HG03378 (cell line): ENCODE measurements around the gene ZNF879.

Source experiments
- ATAC-seq: cut with Tn5 transposase; IDR thresholded peaks from one replicate; pipeline ENCODE4 v1.9.1; 2021; ENCODE audit warnings: mild to moderate bottlenecking, moderate library complexity; ENCODE audit not compliant: unreplicated experiment

The ZNF879 gene

GRCh38 chr5:179023528-179024189 is at the start of gene ZNF879:
Gene ZNF879 (plus strand): TSS chr5:179023804. CDS start chr5:179025005, 1,201 bp downstream.
- ATAC-seq: peak; percentile 87

- ATAC-seq: no peak
Observed at GRCh38 chr5:178981381-178981780, 42.2 kb upstream of the ZNF879 start.

GRCh38 chr5:178982941-178983340 is 40.7 kb upstream of the ZNF879 start:
- ATAC-seq: no peak

GRCh38 chr5:178983728-178984127 is 39.9 kb upstream of the ZNF879 start:
- no peak for ATAC-seq

GRCh38 chr5:178984145-178985072 is 39.2 kb upstream of the ZNF879 start:
- ATAC-seq: no peak

GRCh38 chr5:178986326-178986960 is 37.2 kb upstream of the ZNF879 start:
- ATAC-seq: no peak

GRCh38 chr5:178988436-178989220 is 35.0 kb upstream of the ZNF879 start:
- ATAC-seq: no peak

- no peak for ATAC-seq
Observed at GRCh38 chr5:178989311-178989710, 34.3 kb upstream of the ZNF879 start.

GRCh38 chr5:178990491-178990890 is 33.1 kb upstream of the ZNF879 start:
- no peak for ATAC-seq

GRCh38 chr5:178991190-178992145 is 32.1 kb upstream of the ZNF879 start:
- no peak for ATAC-seq

GRCh38 chr5:178992291-178992895 is 31.2 kb upstream of the ZNF879 start:
- no peak for ATAC-seq

GRCh38 chr5:178993236-178993765 is 30.3 kb upstream of the ZNF879 start:
- ATAC-seq: no peak

GRCh38 chr5:178993955-178994579 is 29.5 kb upstream of the ZNF879 start:
- no peak for ATAC-seq

GRCh38 chr5:178994580-178995340 is 28.8 kb upstream of the ZNF879 start, which contains the start of gene GRM6:
Gene GRM6 (minus strand): TSS chr5:178995320. CDS start chr5:178994944, 376 bp downstream.
- ATAC-seq: no peak

GRCh38 chr5:178995341-178995690 is 28.3 kb upstream of the ZNF879 start:
- ATAC-seq: no peak

GRCh38 chr5:178996156-178996555 is 27.4 kb upstream of the ZNF879 start:
- no peak for ATAC-seq

- no peak for ATAC-seq
Observed at GRCh38 chr5:178997191-178997590, 26.4 kb upstream of the ZNF879 start.

GRCh38 chr5:178998441-178998840 is 25.2 kb upstream of the ZNF879 start:
- ATAC-seq: no peak
